HG03108 (cell line): Measurements from ENCODE around the gene CHRND.

Source experiments
- ATAC-seq: cut with Tn5 transposase; IDR thresholded peaks from one replicate; pipeline ENCODE4 v1.9.1; 2021; ENCODE audit warnings: moderate library complexity; ENCODE audit not compliant: unreplicated experiment

Gene CHRND

GRCh38 chr2:232487385-232488096 is 38.4 kb upstream of the CHRND start, which contains the start of gene ECEL1:
TSS of gene ECEL1 (minus strand) at chr2:232487834. CDS start at chr2:232486653, 1,181 bp downstream.
- no peak for ATAC-seq

GRCh38 chr2:232488097-232488711 is 37.8 kb upstream of the CHRND start:
- ATAC-seq, result no peak

- ATAC-seq, result no peak
Observed at GRCh38 chr2:232488721-232489300, 37.1 kb upstream of the CHRND start.

- no peak for ATAC-seq
Observed at GRCh38 chr2:232489516-232490220, 36.3 kb upstream of the CHRND start.

DNA sequence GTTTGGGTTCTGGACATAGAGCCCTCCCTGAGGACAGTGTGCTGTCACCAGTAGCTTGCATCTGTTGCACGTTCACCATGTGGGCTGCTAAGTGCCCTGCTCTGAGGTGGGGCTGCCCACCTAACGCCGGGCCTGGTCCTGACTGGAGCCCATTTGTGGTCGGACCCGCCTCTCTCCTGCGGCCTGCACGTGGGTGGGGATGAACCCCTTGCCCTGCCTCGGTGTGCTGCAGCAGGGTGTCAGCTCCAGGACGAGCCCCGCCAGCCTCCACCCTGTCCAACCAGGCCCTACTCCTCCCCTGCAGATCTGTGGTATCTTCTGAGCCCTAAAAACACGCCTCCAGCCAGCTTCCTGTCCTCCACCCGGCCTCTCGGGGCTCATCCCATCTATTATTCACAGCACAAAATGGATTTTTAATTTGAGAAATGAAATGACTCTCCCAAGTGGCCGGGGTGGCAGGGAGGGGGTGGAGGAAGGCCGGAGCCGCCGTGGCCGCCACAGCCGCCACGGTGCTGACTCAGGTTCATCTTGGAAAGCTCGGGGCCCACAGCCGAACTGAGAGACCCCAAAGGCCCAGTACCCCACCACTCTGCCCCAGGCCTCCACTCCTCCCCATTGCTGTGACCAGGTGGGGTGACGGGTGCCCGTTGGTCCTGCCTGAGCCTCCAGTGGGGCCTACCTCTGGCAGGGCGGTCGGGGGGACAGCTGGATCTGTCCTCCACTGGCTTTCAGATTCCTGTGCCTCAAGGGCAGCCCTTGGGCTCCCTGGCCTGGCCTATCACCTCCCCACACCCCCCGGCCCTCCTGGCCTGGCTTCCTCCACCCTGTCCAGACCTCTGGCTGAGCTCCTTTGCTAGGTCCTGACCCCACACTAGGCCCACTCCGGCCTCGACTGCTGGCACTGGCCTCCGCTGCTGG is 35.5 kb upstream of the CHRND start:
- no peak for ATAC-seq

GRCh38 chr2:232491139-232491780 is 34.7 kb upstream of the CHRND start:
- ATAC-seq, result no peak

DNA sequence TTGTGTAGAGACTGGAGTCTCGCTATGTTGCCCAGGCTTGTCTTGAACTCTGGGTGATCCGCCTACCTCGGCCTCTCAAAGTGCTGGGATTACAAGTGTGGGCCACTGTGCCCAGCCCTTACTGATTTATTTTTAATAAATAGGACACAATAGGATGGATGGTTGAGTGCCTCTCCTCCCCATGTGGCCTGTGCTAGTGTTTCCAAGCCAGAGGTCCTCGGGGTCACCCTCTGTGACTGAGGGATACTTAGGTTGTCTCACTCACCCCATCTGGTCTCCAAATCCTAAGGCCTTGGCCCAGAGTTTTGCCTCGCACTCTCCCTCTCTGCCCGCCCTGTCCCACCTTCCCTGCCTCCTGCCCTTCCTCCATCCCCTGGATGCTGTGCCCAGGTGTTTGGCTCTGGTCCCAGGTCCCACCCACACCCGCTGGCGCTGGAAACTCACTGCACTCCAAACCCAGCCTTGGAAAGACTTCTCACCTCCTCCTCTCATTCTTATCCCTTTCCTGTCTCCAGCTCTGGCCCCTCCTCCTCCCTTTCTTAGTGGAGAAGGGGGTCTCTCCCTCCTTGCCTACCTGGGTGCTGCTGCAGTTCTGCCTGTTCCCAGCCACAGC is 33.6 kb upstream of the CHRND start:
- ATAC-seq, result no peak

- no peak for ATAC-seq
Observed at GRCh38 chr2:232492963-232493700, 32.8 kb upstream of the CHRND start.

GRCh38 chr2:232493701-232494474 is 32.1 kb upstream of the CHRND start:
- no peak for ATAC-seq

- ATAC-seq, result no peak
Observed at GRCh38 chr2:232494542-232494941, 31.4 kb upstream of the CHRND start.

GRCh38 chr2:232495292-232495691 is 30.7 kb upstream of the CHRND start:
- ATAC-seq, result no peak

GRCh38 chr2:232496501-232497270 is 29.3 kb upstream of the CHRND start:
- ATAC-seq, result no peak

GRCh38 chr2:232497348-232497747 is 28.6 kb upstream of the CHRND start:
- no peak for ATAC-seq

DNA sequence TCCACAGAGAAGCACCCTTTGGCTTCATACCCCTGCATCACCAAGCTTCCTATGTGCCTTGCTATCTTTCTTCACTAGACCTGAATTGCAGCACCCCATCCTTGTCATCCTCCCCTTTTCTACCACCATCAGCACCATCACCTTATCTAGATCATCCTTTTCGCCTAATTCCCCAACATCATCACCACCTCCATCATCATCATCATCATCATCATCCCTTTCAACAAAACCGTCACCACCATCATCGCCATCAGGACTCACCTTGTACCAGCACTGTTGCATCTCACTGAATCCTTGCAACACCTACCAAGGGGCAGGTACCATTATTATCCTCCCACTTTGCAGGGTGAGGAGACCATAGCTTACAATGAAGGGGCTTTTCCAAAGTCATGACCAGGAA is 27.5 kb upstream of the CHRND start:
- ATAC-seq, result no peak

DNA sequence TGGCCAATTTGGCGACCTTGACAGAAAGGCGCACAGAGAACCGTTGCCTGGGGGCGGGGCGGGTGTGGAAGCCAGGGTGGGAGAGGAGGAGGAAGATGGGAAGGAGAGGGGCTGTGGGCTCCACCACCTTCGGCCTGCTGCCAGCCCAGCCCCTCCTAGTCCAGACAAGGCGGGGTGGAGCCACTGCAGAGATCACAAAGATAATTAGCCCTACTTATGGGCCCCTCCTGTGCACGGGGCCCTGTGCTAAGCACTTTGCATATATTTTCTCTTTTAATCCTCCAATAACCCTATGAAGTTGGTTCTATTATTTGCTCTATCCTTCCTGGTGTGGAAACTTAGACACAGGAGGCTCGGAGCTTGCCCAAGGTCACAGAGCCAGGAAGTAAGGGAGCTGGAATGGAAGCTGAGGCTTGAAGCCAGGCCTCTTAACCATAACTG is 24.6 kb upstream of the CHRND start:
- ATAC-seq, result no peak

GRCh38 chr2:232501794-232502390 is 24.1 kb upstream of the CHRND start:
- no peak for ATAC-seq

GRCh38 chr2:232502511-232502910 is 23.4 kb upstream of the CHRND start:
- no peak for ATAC-seq
